Karpas-422 (cell line): ENCODE data around the gene OTOS. TPM values are rescaled to one million over a fixed set of nuclear protein-coding genes. Genes with fewer than 3 reads are reported as not detected.

Source experiments
- DNase-seq: peaks from one replicate; pipeline ENCODE4 v3.0.0-alpha.2; 2015
- H2AFZ ChIP-seq: fragments of 200-600 bp; sonication (generic); 2 replicates; pipeline ENCODE4 v1.6.1; 2014; ENCODE audit warnings: antibody characterized with exemption, low read length, mixed read lengths
- H3K27ac ChIP-seq: fragments of 200-600 bp; sonication (generic); 2 replicates; pipeline ENCODE4 v1.5.1; 2014; ENCODE audit warnings: mild to moderate bottlenecking, low read length, moderate library complexity
- H3K27me3 ChIP-seq: fragments of 200-600 bp; sonication (generic); 2 replicates; pipeline ENCODE4 v1.6.1; 2014; ENCODE audit warnings: low read length, mixed read lengths
- H3K36me3 ChIP-seq: fragments of 200-600 bp; sonication (generic); 2 replicates; pipeline ENCODE4 v1.6.1; 2014; ENCODE audit warnings: low read length, mixed read lengths; ENCODE audit not compliant: insufficient read depth
- H3K4me1 ChIP-seq: fragments of 200-600 bp; sonication (generic); 2 replicates; pipeline ENCODE4 v1.6.1; 2014; ENCODE audit warnings: mild to moderate bottlenecking, low read length, mixed read lengths
- H3K4me2 ChIP-seq: fragments of 200-600 bp; sonication (generic); 2 replicates; pipeline ENCODE4 v1.6.1; 2014; ENCODE audit warnings: low read length, low read depth, mild to moderate bottlenecking; ENCODE audit not compliant: poor library complexity, severe bottlenecking
- H3K4me3 ChIP-seq: fragments of 200-600 bp; sonication (generic); 2 replicates; pipeline ENCODE4 v1.5.1; 2014; ENCODE audit warnings: mild to moderate bottlenecking, antibody characterized with exemption, low read length, mixed read lengths
- H3K79me2 ChIP-seq: fragments of 200-600 bp; sonication (generic); 2 replicates; pipeline ENCODE4 v1.6.1; 2014; ENCODE audit warnings: mild to moderate bottlenecking, low read length, mixed read lengths
- H3K9ac ChIP-seq: fragments of 200-600 bp; sonication (generic); 2 replicates; pipeline ENCODE4 v1.6.0; 2014; ENCODE audit warnings: low read length
- H3K9me2 ChIP-seq: fragments of 200-600 bp; sonication (generic), shearing (Covaris generic); replicated peaks from 2 replicates; pipeline ENCODE4 v1.6.0; 2014; ENCODE audit warnings: mild to moderate bottlenecking, low read length, moderate library complexity; ENCODE audit not compliant: insufficient read depth
- H3K9me3 ChIP-seq: fragments of 300-700, 200-600 bp; sonication (generic); 2 replicates; pipeline ENCODE4 v1.6.1; 2014; ENCODE audit warnings: low read length, mixed read lengths
- H4K20me1 ChIP-seq: fragments of 200-600 bp; sonication (generic); 2 replicates; pipeline ENCODE4 v1.6.1; 2014; ENCODE audit warnings: mild to moderate bottlenecking, antibody characterized with exemption, low read length, low read depth; ENCODE audit not compliant: insufficient read depth
- total RNA-seq: library from RNA; depleted of rRNA; stranded (reverse); fragments of >200 nt; shearing (Covaris generic); gene quantifications from 2 replicates; pipeline ENCODE4 v1.2.3, GENCODE V29; 2014; ENCODE audit warnings: low replicate concordance

Gene OTOS
- total RNA-seq, 1 experiment from 2014 or later, result not detected

- Histone ChIP-seq H3K27ac (no peak overlapping the region), H3K9ac (no peak overlapping the region), H3K4me2 (no peak overlapping the region), H4K20me1 (peaks cover 16% of the 10 kb centered on the region), H3K4me1 (peaks cover 19% of the 10 kb centered on the region), H3K79me2 (peaks cover 25% of the 10 kb centered on the region), H3K9me3 (no peaks in the 10 kb centered on the region), H3K27me3 (no peaks in the 10 kb centered on the region), H2AFZ (no peak overlapping the region), H3K9me2 (no peaks in the 10 kb centered on the region), H3K36me3 (peaks cover 9% of the 10 kb centered on the region; the same call in 1 of the 2 replicates), H3K4me3 (no peak overlapping the region)
- no peak for DNase-seq
Observed at GRCh38 chr2:240133401-240133800, 7.1 kb downstream of the OTOS start.

GRCh38 chr2:240132651-240132980 lies 7.8 kb downstream of the OTOS start:
- Histone ChIP-seq H3K79me2 (peaks cover 25% of the 10 kb centered on the region), H3K36me3 (peaks cover 9% of the 10 kb centered on the region; the same call in 1 of the 2 replicates), H3K27me3 (no peaks in the 10 kb centered on the region)

GRCh38 chr2:240131941-240132650 lies 8.4 kb downstream of the OTOS start:
- H3K4me2 ChIP-seq, result no peak overlapping the region
- no peaks in the 10 kb centered on the region for H3K9me2 ChIP-seq
- H4K20me1 ChIP-seq, result peaks cover 20% of the 10 kb centered on the region
- H3K9ac ChIP-seq, result no peak overlapping the region
- peaks cover 25% of the 10 kb centered on the region for H3K79me2 ChIP-seq
- H3K9me3 ChIP-seq, result no peaks in the 10 kb centered on the region
- H3K27ac ChIP-seq, result no peak overlapping the region
- H2AFZ ChIP-seq, result no peak overlapping the region
- DNase-seq, result no peak
- H3K4me1 ChIP-seq, result peaks cover 19% of the 10 kb centered on the region
- no peaks in the 10 kb centered on the region for H3K27me3 ChIP-seq
- peaks cover 9% of the 10 kb centered on the region; the same call in 1 of the 2 replicates for H3K36me3 ChIP-seq
- H3K4me3 ChIP-seq, result no peak overlapping the region

More at GRCh38 chr2:240132651-240132980, 7.8 kb downstream of the OTOS start:
- Histone ChIP-seq H2AFZ (no peak overlapping the region), H3K4me1 (peaks cover 19% of the 10 kb centered on the region), H3K9ac (no peak overlapping the region), H3K4me2 (no peak overlapping the region), H3K4me3 (no peak overlapping the region), H3K9me3 (no peaks in the 10 kb centered on the region), H3K9me2 (no peaks in the 10 kb centered on the region), H4K20me1 (peaks cover 20% of the 10 kb centered on the region), H3K27ac (no peak overlapping the region)
- no peak for DNase-seq

- H3K27ac ChIP-seq, result no peak overlapping the region
- H3K9me3 ChIP-seq, result no peaks in the 10 kb centered on the region
- H3K4me2 ChIP-seq, result no peak overlapping the region
- no peak overlapping the region for H3K4me3 ChIP-seq
- H3K79me2 ChIP-seq, result peaks cover 25% of the 10 kb centered on the region
- peaks cover 12% of the 10 kb centered on the region for H3K4me1 ChIP-seq
- H2AFZ ChIP-seq, result no peak overlapping the region
- DNase-seq, result no peak
- peaks cover 20% of the 10 kb centered on the region for H4K20me1 ChIP-seq
- peaks cover 9% of the 10 kb centered on the region; the same call in 1 of the 2 replicates for H3K36me3 ChIP-seq
- H3K9me2 ChIP-seq, result no peaks in the 10 kb centered on the region
- H3K9ac ChIP-seq, result no peak overlapping the region
- H3K27me3 ChIP-seq, result no peaks in the 10 kb centered on the region
Observed at GRCh38 chr2:240131296-240131695, 9.2 kb downstream of the OTOS start.

GRCh38 chr2:240130393-240131195 lies 9.9 kb downstream of the OTOS start:
- Histone ChIP-seq H3K36me3 (peaks cover 9% of the 10 kb centered on the region; the same call in 1 of the 2 replicates), H3K4me3 (no peak overlapping the region)

GRCh38 chr2:240129731-240130392 lies 10.6 kb downstream of the OTOS start:
- DNase-seq, result no peak
- H3K4me1 ChIP-seq, result peaks cover 4% of the 10 kb centered on the region

More at GRCh38 chr2:240130393-240131195, 9.9 kb downstream of the OTOS start:
- no peak overlapping the region for H3K9ac ChIP-seq
- H3K79me2 ChIP-seq, result peaks cover 20% of the 10 kb centered on the region
- H3K27me3 ChIP-seq, result no peaks in the 10 kb centered on the region
- DNase-seq, result no peak
- no peaks in the 10 kb centered on the region for H3K9me2 ChIP-seq
- H3K9me3 ChIP-seq, result no peaks in the 10 kb centered on the region
- H2AFZ ChIP-seq, result no peak overlapping the region
- H4K20me1 ChIP-seq, result peaks cover 20% of the 10 kb centered on the region
- H3K4me1 ChIP-seq, result peaks cover 11% of the 10 kb centered on the region
- H3K27ac ChIP-seq, result no peak overlapping the region
- H3K4me2 ChIP-seq, result no peak overlapping the region

GRCh38 chr2:240129311-240129710 lies 11.1 kb downstream of the OTOS start:
- no peaks in the 10 kb centered on the region for H3K27me3 ChIP-seq
- no peak overlapping the region for H3K27ac ChIP-seq
- H3K9ac ChIP-seq, result no peak overlapping the region
- H3K4me1 ChIP-seq, result no peaks in the 10 kb centered on the region
- DNase-seq, result no peak
- peaks cover 9% of the 10 kb centered on the region; the same call in 1 of the 2 replicates for H3K36me3 ChIP-seq
- no peaks in the 10 kb centered on the region for H3K9me3 ChIP-seq
- H3K9me2 ChIP-seq, result no peaks in the 10 kb centered on the region
- peaks cover 7% of the 10 kb centered on the region for H3K79me2 ChIP-seq
- no peak overlapping the region for H3K4me3 ChIP-seq
- H3K4me2 ChIP-seq, result no peak overlapping the region
- H4K20me1 ChIP-seq, result peaks cover 7% of the 10 kb centered on the region
- H2AFZ ChIP-seq, result no peak overlapping the region

More at GRCh38 chr2:240129731-240130392, 10.6 kb downstream of the OTOS start:
- H3K9me3 ChIP-seq, result no peaks in the 10 kb centered on the region
- H3K9ac ChIP-seq, result no peak overlapping the region
- H4K20me1 ChIP-seq, result peaks cover 13% of the 10 kb centered on the region
- no peak overlapping the region for H3K27ac ChIP-seq
- H3K36me3 ChIP-seq, result peaks cover 9% of the 10 kb centered on the region; the same call in 1 of the 2 replicates
- H3K27me3 ChIP-seq, result no peaks in the 10 kb centered on the region
- H2AFZ ChIP-seq, result no peak overlapping the region
- peaks cover 13% of the 10 kb centered on the region for H3K79me2 ChIP-seq
- H3K4me3 ChIP-seq, result no peak overlapping the region
- H3K9me2 ChIP-seq, result no peaks in the 10 kb centered on the region
- H3K4me2 ChIP-seq, result no peak overlapping the region
